ENCODE measurements around the gene CCDC158.
"Not testable (repeated sequence)": the region's sequence is repeated elsewhere in the genome, so short reads cannot be mapped to it uniquely, and the experiment has no call there.

The CCDC158 gene

GRCh38 chr4:76364763-76365162 lies 56.2 kb downstream of the CCDC158 start:
- no peak for DNase-seq

GRCh38 chr4:76363556-76364290 lies 57.2 kb downstream of the CCDC158 start:
- DNase-seq = no peak

- DNase-seq = no peak
Measured at GRCh38 chr4:76361689-76362412, 59.1 kb downstream of the CCDC158 start.

- not testable (repeated sequence) for DNase-seq
Measured at GRCh38 chr4:76359881-76360466, 61.0 kb downstream of the CCDC158 start.

GRCh38 chr4:76357981-76358380 lies 63.0 kb downstream of the CCDC158 start:
- DNase-seq = no peak

GRCh38 chr4:76354517-76355473 lies 66.1 kb downstream of the CCDC158 start:
- DNase-seq = no peak

GRCh38 chr4:76342803-76343202 lies 78.1 kb downstream of the CCDC158 start:
- DNase-seq = no peak

GRCh38 chr4:76342191-76342590 lies 78.8 kb downstream of the CCDC158 start:
- no peak for DNase-seq

- DNase-seq = no peak
Measured at GRCh38 chr4:76341063-76341462, 79.9 kb downstream of the CCDC158 start.

GRCh38 chr4:76339364-76339763 lies 81.6 kb downstream of the CCDC158 start:
- DNase-seq = no peak

GRCh38 chr4:76334885-76335284 lies 86.1 kb downstream of the CCDC158 start:
- DNase-seq = no peak

- no peak for DNase-seq
Measured at GRCh38 chr4:76326515-76326914, 94.4 kb downstream of the CCDC158 start.

GRCh38 chr4:76325072-76325471 lies 95.9 kb downstream of the CCDC158 start:
- no peak for DNase-seq

GRCh38 chr4:76322236-76322635 lies 98.7 kb downstream of the CCDC158 start:
- no peak for DNase-seq

- no peak for DNase-seq
Measured at GRCh38 chr4:76316131-76316530, 104.8 kb downstream of the CCDC158 start.

- no peak for DNase-seq
Measured at GRCh38 chr4:76315267-76315918, 105.5 kb downstream of the CCDC158 start.

GRCh38 chr4:76313547-76313946 lies 107.4 kb downstream of the CCDC158 start:
- DNase-seq = no peak

- DNase-seq = no peak
Measured at GRCh38 chr4:76312457-76312856, 108.5 kb downstream of the CCDC158 start.

- DNase-seq = no peak
Measured at GRCh38 chr4:76311896-76312331, 109.0 kb downstream of the CCDC158 start.

GRCh38 chr4:76310683-76311082 lies 110.3 kb downstream of the CCDC158 start:
- no peak for DNase-seq

- no peak for DNase-seq
Measured at GRCh38 chr4:76309939-76310550, 110.9 kb downstream of the CCDC158 start.

- DNase-seq = no peak
Measured at GRCh38 chr4:76308548-76308947, 112.4 kb downstream of the CCDC158 start.
